Measurements from ENCODE around the gene PCSK6.

The PCSK6 gene

DNA sequence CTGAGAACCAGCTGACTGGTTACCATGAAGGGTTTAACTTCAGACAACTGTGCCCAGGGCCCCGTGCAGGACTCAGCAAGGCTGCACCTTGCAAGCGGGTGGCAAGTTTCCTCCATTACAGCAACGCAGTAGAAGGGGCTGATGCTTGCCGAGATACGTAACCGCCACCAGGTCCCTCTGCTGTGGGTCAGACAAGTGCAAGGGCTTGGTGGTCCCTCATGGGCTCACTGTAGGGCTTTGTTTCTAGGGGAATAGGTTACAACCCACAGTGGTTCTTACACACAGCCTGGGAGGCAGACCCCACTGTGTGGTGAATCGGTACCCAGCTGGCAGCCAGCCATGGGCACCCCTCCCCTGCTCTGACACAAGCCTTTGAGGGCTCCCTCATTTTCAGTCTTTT, 179.0 kb downstream of the PCSK6 start:
- no peak for DNase-seq
- in situ Hi-C loops (cut with HindIII; ENCODE audit: low pct_ligation_motif_present, low sequenced_read_pairs): no loop called here
- H3K36me3 ChIP-seq (replicated peaks): no peaks in the 10 kb centered on the region
- TF ChIP-seq, protein P1, sequence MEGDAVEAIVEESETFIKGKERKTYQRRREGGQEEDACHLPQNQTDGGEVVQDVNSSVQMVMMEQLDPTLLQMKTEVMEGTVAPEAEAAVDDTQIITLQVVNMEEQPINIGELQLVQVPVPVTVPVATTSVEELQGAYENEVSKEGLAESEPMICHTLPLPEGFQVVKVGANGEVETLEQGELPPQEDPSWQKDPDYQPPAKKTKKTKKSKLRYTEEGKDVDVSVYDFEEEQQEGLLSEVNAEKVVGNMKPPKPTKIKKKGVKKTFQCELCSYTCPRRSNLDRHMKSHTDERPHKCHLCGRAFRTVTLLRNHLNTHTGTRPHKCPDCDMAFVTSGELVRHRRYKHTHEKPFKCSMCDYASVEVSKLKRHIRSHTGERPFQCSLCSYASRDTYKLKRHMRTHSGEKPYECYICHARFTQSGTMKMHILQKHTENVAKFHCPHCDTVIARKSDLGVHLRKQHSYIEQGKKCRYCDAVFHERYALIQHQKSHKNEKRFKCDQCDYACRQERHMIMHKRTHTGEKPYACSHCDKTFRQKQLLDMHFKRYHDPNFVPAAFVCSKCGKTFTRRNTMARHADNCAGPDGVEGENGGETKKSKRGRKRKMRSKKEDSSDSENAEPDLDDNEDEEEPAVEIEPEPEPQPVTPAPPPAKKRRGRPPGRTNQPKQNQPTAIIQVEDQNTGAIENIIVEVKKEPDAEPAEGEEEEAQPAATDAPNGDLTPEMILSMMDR (IDR thresholded peaks at IDR 0.05; ENCODE audit: low read depth, low read length, missing control alignments): no peak
- no peaks in the 10 kb centered on the region for H3K27me3 ChIP-seq (replicated peaks)
- no peak overlapping the region for H3K27ac ChIP-seq
- no peak overlapping the region for H3K4me3 ChIP-seq (ENCODE audit: low read depth, low read length)

DNA sequence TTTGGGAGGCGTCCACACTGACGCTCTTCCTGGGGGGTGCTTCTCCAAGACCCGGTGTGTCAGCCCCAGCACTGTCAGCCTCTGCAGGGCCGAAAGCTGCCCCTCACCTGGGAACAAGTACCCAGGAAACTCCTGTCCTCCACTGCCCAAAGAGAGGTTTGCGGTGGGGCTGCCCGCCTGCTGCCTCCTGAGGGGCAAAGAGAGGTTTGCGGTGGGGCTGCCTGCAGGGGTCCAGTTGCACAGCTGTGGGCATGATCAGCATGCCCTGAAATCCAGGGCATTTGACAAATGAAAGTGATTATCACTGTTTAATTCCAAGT, 179.4 kb downstream of the PCSK6 start:
- TF ChIP-seq, protein P1 (IDR thresholded peaks at IDR 0.05; ENCODE audit: low read depth, low read length, missing control alignments): no peak
- DNase-seq: no peak
- Histone ChIP-seq H3K36me3 (replicated peaks) (no peaks in the 10 kb centered on the region), H3K27me3 (replicated peaks) (no peaks in the 10 kb centered on the region), H3K27ac (no peak overlapping the region), H3K4me3 (ENCODE audit: low read depth, low read length) (no peak overlapping the region)
- in situ Hi-C loops (cut with HindIII; ENCODE audit: low pct_ligation_motif_present, low sequenced_read_pairs): no loop called here

DNA sequence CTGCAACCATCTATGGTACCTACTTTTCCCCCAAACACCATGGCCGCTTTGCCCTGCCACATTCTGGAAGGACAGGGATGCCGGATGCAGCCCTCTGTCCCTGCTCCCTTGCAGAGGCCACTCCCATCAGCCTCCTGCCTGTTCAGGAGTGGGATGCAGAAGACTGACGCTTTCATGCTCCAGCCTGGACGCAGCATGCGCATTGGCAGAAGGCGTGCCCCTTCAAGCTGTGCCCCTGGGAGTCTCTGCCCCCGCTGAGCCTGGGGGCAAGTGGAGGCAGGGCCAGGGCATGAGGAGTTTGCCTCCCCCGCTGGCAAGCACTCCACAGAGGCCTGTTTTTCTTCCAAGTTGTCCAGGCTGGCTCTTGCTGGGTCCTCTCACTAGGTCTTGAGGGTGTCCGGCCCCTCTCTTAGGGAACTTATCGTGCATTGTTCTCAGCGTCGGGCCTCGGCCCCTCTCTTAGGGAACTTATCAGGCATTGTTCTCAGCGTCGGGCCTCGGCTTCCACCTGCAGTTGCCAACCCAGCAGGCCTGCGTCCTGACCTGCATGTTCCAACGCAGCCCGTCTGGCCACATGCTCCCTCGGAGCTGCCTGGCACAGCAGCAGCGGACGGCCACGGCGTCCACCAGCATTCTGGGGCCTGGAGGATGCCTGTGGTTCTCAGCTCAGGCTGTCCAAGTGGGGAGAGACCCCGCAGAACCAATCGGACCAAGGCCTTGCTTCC, 179.9 kb downstream of the PCSK6 start:
- in situ Hi-C loops (cut with HindIII; ENCODE audit: low pct_ligation_motif_present, low sequenced_read_pairs): no loop called here
- Histone ChIP-seq H3K27ac (no peak overlapping the region), H3K4me3 (ENCODE audit: low read depth, low read length) (no peak overlapping the region), H3K27me3 (replicated peaks) (no peaks in the 10 kb centered on the region), H3K36me3 (replicated peaks) (no peaks in the 10 kb centered on the region)
- no peak for DNase-seq
- TF ChIP-seq, protein P1 (IDR thresholded peaks at IDR 0.05; ENCODE audit: low read depth, low read length, missing control alignments): no peak

DNA sequence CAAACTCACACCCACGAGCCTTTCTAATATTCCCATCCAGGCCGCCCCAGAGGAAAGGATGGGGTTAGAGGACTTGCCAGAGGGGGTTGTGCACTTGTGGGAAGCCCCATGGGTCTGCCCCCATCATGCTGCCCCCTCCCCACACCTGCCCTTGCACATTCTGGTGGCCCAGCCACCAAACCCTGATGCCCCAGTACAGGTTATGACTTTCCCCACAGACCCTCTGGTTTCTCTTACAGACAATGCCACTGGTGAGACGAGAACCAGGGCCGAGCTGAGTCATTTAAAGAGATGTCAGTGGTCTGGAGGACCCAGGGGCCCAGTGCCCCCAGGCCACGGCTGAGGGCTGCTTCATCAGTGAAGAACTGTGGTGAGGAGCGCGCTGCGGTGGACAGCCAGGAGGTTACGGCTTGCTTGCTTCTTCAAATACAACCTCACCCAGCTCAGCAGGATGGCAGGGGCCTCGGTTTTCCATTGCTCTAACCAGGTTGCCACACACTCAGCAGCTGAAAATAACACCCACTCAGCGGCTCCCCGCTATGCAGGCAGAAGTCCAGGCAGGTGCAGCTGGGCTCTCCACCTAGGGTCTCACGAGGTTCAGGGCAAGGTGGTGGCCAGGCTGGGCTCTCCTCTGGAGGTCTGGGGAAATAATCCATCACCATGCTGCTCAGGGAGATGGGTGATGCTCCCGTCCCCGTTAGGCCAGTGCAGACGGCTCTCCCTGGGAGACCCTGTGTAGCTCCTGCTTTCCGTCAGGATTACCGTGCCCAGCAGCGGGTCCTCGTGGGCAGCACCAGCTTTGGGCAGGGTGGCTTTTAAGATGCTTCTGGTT, 180.7 kb downstream of the PCSK6 start:
- no peaks in the 10 kb centered on the region for H3K36me3 ChIP-seq (replicated peaks)
- no peak overlapping the region for H3K27ac ChIP-seq
- DNase-seq: no peak
- H3K4me3 ChIP-seq (ENCODE audit: low read depth, low read length): no peak overlapping the region
- no peaks in the 10 kb centered on the region for H3K27me3 ChIP-seq (replicated peaks)
- TF ChIP-seq, protein P1 (IDR thresholded peaks at IDR 0.05; ENCODE audit: low read depth, low read length, missing control alignments): no peak
- in situ Hi-C loops (cut with HindIII; ENCODE audit: low pct_ligation_motif_present, low sequenced_read_pairs): no loop called here

DNA sequence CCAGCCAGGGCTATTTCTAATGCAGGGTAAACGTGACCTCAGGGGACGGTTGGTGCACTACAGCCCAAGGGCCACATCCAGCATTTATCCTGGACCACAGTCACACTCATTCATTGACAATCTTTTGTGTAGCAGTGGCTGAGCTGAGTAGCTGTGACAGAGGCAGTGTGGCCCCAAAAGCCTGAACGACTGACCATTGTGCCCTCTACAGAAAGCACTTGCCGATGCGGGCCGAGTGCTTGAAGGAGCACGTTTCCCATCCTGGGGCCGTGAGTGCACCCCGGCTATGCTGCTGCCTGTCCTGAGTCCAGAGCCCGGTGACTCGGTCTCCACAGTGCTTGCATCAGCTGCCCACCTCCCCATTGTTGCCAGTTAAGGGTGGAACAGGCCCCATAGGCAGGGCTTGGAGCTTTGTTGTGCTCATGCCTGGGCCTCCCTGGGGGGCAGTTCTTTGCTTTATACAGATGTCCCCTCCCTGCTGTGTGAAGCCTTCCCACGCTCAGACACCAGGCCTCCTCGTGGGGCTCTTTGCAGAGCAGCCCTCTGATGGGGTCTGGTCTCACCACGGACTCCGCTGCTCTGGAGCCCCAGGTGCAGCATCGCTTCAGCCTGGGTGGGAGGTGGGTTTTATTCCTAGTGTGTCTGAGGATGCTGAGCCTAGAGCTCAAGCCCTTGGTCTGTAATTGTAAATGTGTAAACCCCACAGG, 181.5 kb downstream of the PCSK6 start:
- Histone ChIP-seq H3K27me3 (replicated peaks) (no peaks in the 10 kb centered on the region), H3K36me3 (replicated peaks) (no peaks in the 10 kb centered on the region), H3K4me3 (ENCODE audit: low read depth, low read length) (no peak overlapping the region), H3K27ac (no peak overlapping the region)
- TF ChIP-seq, protein P1 (IDR thresholded peaks at IDR 0.05; ENCODE audit: low read depth, low read length, missing control alignments): no peak
- no peak for DNase-seq
- in situ Hi-C loops (cut with HindIII; ENCODE audit: low pct_ligation_motif_present, low sequenced_read_pairs): no loop called here

All from brain microvascular endothelial cell (primary cell).